ENCODE results near the gene SIL1. TPM values are rescaled to one million over a fixed set of nuclear protein-coding genes. Genes with fewer than 3 reads are reported as not detected.

Gene SIL1
- polyA plus RNA-seq, 3 donors: 25.4 to 35.1 (median 27.9) TPM

- intact Hi-C loops (cut with micrococcal nuclease): no loop called here
- no peaks in the 10 kb centered on the region for H3K9me3 ChIP-seq (replicated peaks in 1 of 2; ENCODE audit: control insufficient read depth in 1 of 2, insufficient read depth in 1 of 2, low read length in 2 of 2)
- no peak overlapping the region for H2AFZ ChIP-seq (ENCODE audit: insufficient read depth, low read depth, low read length, poor library complexity, severe bottlenecking)
- H3K36me3 ChIP-seq (replicated peaks in 1 of 2; ENCODE audit: control insufficient read depth in 1 of 2, insufficient read depth in 2 of 2, low read length in 2 of 2): peaks cover 27 to 92% of the 10 kb centered on the region in 2 donors
- Mint-ChIP-seq H3K9me3 (no peaks in the 10 kb centered on the region), H3K36me3 (peaks cover 62 to 80% of the 10 kb centered on the region in 2 donors), H3K4me3 (no peak overlapping the region), H3K27me3 (ENCODE audit: low read depth in 3 of 3) (peaks cover 0 to 2% (median 0%) of the 10 kb centered on the region in 3 donors), H3K4me1 (peaks cover 3% of the 10 kb centered on the region), H3K27ac (peak overlapping the region in 1 of 7 donors; percentile 31)
- no peak overlapping the region for H3K4me3 ChIP-seq (replicated peaks in 1 of 3; ENCODE audit: low read depth in 2 of 3, low read length in 3 of 3)
- no peak for DNase-seq
- H3K27me3 ChIP-seq (ENCODE audit: control insufficient read depth in 2 of 2, insufficient read depth in 2 of 2, low read length in 2 of 2): no peaks in the 10 kb centered on the region
- H4K20me1 ChIP-seq (ENCODE audit: insufficient read depth, low read length): peaks cover 5% of the 10 kb centered on the region
- no peak overlapping the region for H3K4me2 ChIP-seq (replicated peaks; ENCODE audit: extremely low read depth, low read length, poor library complexity, severe bottlenecking)
- 69% methylated on average over 4 of the region's 7 CpGs for WGBS (ENCODE audit: insufficient coverage)
- H3K4me1 ChIP-seq (ENCODE audit: control insufficient read depth in 1 of 2, insufficient read depth in 2 of 2, low read length in 2 of 2): no peaks in the 10 kb centered on the region
- H3K27ac ChIP-seq (ENCODE audit: low read depth in 1 of 2, low read length in 2 of 2): no peak overlapping the region
- H3K79me2 ChIP-seq (ENCODE audit: insufficient read depth, low read length): no peaks in the 10 kb centered on the region
- no peak overlapping the region for H3K9ac ChIP-seq (ENCODE audit: insufficient read depth, low read length, poor library complexity, severe bottlenecking)
- TF ChIP-seq, protein P1, sequence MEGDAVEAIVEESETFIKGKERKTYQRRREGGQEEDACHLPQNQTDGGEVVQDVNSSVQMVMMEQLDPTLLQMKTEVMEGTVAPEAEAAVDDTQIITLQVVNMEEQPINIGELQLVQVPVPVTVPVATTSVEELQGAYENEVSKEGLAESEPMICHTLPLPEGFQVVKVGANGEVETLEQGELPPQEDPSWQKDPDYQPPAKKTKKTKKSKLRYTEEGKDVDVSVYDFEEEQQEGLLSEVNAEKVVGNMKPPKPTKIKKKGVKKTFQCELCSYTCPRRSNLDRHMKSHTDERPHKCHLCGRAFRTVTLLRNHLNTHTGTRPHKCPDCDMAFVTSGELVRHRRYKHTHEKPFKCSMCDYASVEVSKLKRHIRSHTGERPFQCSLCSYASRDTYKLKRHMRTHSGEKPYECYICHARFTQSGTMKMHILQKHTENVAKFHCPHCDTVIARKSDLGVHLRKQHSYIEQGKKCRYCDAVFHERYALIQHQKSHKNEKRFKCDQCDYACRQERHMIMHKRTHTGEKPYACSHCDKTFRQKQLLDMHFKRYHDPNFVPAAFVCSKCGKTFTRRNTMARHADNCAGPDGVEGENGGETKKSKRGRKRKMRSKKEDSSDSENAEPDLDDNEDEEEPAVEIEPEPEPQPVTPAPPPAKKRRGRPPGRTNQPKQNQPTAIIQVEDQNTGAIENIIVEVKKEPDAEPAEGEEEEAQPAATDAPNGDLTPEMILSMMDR (IDR thresholded peaks at IDR 0.05): no peak
These were observed 287.5 kb downstream of the SIL1 start for GRCh38 chr5:138910546-138911185.

DNA sequence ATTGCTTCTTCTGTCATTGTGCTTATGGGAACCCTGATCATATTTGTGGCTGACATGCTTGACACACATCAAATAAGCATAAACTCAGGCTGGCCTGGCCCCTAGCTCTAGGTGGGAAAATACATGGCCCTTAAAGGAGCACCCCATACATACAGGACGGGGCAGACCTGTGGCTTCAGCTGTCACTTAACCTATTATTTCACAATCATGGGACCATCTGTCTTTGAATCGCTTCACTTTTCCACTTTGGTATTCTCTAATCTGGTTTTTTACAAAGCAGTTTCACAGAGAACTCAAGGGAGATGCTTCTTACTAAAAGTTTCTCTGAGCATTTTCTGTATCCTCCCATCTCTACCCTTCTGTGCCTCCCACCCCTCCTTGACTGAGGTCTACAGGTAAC, 288.4 kb downstream of the SIL1 start:
- Histone ChIP-seq H3K79me2 (ENCODE audit: insufficient read depth, low read length) (no peaks in the 10 kb centered on the region), H3K4me2 (replicated peaks; ENCODE audit: extremely low read depth, low read length, poor library complexity, severe bottlenecking) (no peak overlapping the region), H2AFZ (ENCODE audit: insufficient read depth, low read depth, low read length, poor library complexity, severe bottlenecking) (no peak overlapping the region), H3K36me3 (replicated peaks in 1 of 2; ENCODE audit: control insufficient read depth in 1 of 2, insufficient read depth in 2 of 2, low read length in 2 of 2) (peaks cover 36 to 95% of the 10 kb centered on the region in 2 donors), H3K9me3 (replicated peaks in 1 of 2; ENCODE audit: control insufficient read depth in 1 of 2, insufficient read depth in 1 of 2, low read length in 2 of 2) (no peaks in the 10 kb centered on the region), H3K27ac (ENCODE audit: low read depth in 1 of 2, low read length in 2 of 2) (no peak overlapping the region), H3K4me3 (replicated peaks in 1 of 3; ENCODE audit: low read depth in 2 of 3, low read length in 3 of 3) (no peak overlapping the region), H4K20me1 (ENCODE audit: insufficient read depth, low read length) (peaks cover 5% of the 10 kb centered on the region), H3K27me3 (ENCODE audit: control insufficient read depth in 2 of 2, insufficient read depth in 2 of 2, low read length in 2 of 2) (no peaks in the 10 kb centered on the region), H3K4me1 (ENCODE audit: control insufficient read depth in 1 of 2, insufficient read depth in 2 of 2, low read length in 2 of 2) (no peaks in the 10 kb centered on the region), H3K9ac (ENCODE audit: insufficient read depth, low read length, poor library complexity, severe bottlenecking) (no peak overlapping the region)
- intact Hi-C loops (cut with micrococcal nuclease): no loop called here
- H3K4me1 Mint-ChIP-seq: peaks cover 3% of the 10 kb centered on the region
- 44% methylated on average over 2 of the region's 2 CpGs for WGBS (ENCODE audit: insufficient coverage)
- peak overlapping the region in 1 of 7 donors; percentile 45 for H3K27ac Mint-ChIP-seq
- peaks cover 0 to under 1% (median under 1%) of the 10 kb centered on the region in 3 donors for H3K27me3 Mint-ChIP-seq (ENCODE audit: low read depth in 3 of 3)
- TF ChIP-seq, protein P1 (IDR thresholded peaks at IDR 0.05): no peak
- peaks cover 63 to 82% of the 10 kb centered on the region in 2 donors for H3K36me3 Mint-ChIP-seq
- no peak for DNase-seq
- H3K9me3 Mint-ChIP-seq: no peaks in the 10 kb centered on the region
- no peak overlapping the region for H3K4me3 Mint-ChIP-seq

Measured in CD14-positive monocyte (primary cell).